Left ventricle myocardium inferior (tissue), 1 donor: ENCODE measurements around the gene SYCE3. TPM values are rescaled to one million over a fixed set of nuclear protein-coding genes. Genes with fewer than 3 reads are reported as not detected.

Experiments used
- DNase-seq: peaks from one replicate; pipeline ENCODE4 v3.0.0-alpha.2; 2020
- H3K27ac ChIP-seq: fragments of 200-600 bp; replicated peaks from 2 replicates; pipeline ENCODE4 v1.8.0; 2021
- H3K27me3 ChIP-seq: fragments of 200-600 bp; 2 replicates; pipeline ENCODE4 v1.8.0; 2021; ENCODE audit warnings: low read depth
- H3K36me3 ChIP-seq: fragments of 200-600 bp; 2 replicates; pipeline ENCODE4 v1.8.0; 2021
- H3K4me1 ChIP-seq: fragments of 200-600 bp; 2 replicates; pipeline ENCODE4 v1.8.0; 2021
- H3K4me3 ChIP-seq: fragments of 200-600 bp; 2 replicates; pipeline ENCODE4 v1.8.0; 2021; ENCODE audit warnings: mild to moderate bottlenecking, moderate library complexity
- H3K9me3 ChIP-seq: fragments of 200-600 bp; replicated peaks from 2 replicates; pipeline ENCODE4 v1.8.0; 2021
- intact Hi-C: fragments of 100-400 bp; cut with micrococcal nuclease; formaldehyde crosslinking; loops from one replicate; pipeline ENCODE4 v1.11.0; 2022
- total RNA-seq: library from RNA; stranded (reverse); fragmentation: NEBNext Ultra II Directional; extraction: Animal tissue kit (Norgen Biotek cat#: 25700); gene quantifications from one replicate; pipeline ENCODE4 v1.2.1, GENCODE V29; 2021
- TF ChIP-seq, protein P1 (sequence below): fragments of 200-600 bp; IDR thresholded peaks from 2 replicates; pipeline ENCODE4 v1.8.0; 2021; ENCODE audit warnings: antibody characterized with exemption, mild to moderate bottlenecking, borderline replicate concordance
- donor health status: DM: no; HTN: yes; CAD: no; lungs with severe emphysema.

The SYCE3 gene
- total RNA-seq, 1 donor from 2014 or later, result not detected

DNA sequence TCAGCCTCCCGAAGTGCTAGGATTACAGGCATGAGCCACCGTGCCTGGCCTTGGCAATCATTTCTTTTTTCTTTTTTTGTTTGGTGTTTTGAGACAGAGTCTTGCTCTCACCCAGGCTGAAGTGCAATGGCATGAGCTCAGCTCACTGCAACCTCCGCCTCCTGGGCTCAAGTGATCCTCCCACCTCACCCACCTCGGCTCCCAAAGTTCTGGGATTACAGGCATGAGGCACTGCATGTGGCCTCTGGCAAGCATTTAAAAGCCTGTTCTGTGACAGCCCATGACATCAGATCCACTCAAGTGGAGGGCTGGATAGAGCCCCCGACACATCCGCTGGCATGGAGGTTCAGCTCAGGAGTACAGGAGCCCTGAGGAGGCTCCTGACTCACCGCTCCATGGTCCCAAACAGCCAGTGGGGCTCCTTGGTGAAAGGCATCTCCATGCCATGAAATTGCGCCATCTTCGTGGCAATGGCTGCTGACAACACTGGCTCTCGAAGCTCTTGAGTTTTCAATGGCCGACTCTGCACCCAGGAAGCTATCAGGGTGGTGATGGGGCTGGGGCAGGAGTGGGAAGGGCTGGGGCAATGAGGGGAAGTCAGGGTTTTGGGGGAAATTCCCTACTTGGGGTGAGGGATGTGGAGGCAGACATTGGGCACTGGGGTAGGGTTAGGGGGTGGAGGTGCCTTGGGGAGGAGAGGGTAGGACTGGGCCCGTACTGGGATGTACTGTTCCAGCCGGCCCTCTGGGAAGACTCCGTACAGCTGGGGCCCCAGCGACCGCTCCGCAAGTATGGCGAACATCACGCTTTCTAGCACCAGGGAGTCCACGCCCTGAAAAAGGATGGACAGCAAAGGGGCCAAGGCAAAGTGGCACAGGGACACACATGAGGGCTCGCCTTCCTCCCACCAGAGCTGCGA lies 18.6 kb upstream of the SYCE3 start:
- TF ChIP-seq, protein P1, sequence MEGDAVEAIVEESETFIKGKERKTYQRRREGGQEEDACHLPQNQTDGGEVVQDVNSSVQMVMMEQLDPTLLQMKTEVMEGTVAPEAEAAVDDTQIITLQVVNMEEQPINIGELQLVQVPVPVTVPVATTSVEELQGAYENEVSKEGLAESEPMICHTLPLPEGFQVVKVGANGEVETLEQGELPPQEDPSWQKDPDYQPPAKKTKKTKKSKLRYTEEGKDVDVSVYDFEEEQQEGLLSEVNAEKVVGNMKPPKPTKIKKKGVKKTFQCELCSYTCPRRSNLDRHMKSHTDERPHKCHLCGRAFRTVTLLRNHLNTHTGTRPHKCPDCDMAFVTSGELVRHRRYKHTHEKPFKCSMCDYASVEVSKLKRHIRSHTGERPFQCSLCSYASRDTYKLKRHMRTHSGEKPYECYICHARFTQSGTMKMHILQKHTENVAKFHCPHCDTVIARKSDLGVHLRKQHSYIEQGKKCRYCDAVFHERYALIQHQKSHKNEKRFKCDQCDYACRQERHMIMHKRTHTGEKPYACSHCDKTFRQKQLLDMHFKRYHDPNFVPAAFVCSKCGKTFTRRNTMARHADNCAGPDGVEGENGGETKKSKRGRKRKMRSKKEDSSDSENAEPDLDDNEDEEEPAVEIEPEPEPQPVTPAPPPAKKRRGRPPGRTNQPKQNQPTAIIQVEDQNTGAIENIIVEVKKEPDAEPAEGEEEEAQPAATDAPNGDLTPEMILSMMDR, result no peak
- Histone ChIP-seq H3K27ac (peak overlapping the region; percentile 99), H3K36me3 (peaks cover 12% of the 10 kb centered on the region), H3K9me3 (no peaks in the 10 kb centered on the region), H3K4me3 (peak overlapping the region; percentile 83), H3K4me1 (peaks cover 67% of the 10 kb centered on the region), H3K27me3 (no peaks in the 10 kb centered on the region)
- intact Hi-C loops, result no loop called here
- no peak for DNase-seq

DNA sequence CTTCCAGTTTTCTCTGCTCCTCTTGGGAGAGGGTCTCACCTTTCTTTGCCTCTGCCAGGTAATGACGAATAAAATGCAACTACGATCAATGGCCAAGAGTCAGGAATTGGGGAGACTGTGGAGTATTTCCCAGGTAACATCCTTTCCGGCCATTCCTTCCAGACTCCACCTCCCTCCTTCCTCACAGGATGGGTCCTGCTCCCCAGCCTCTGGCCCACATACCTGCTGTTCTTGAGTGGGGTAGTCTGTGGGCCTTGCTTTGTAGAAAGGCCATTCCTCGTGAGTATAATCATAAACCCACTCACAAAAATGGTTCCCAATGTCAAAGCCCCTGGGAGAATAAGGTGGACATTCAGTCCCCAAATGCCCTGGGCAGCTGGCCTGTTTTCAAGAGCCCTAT lies 17.0 kb upstream of the SYCE3 start:
- Histone ChIP-seq H3K9me3 (no peaks in the 10 kb centered on the region), H3K36me3 (peaks cover 27% of the 10 kb centered on the region), H3K4me3 (no peak overlapping the region), H3K4me1 (peaks cover 80% of the 10 kb centered on the region), H3K27ac (peak overlapping the region; percentile 99), H3K27me3 (no peaks in the 10 kb centered on the region)
- no peak for DNase-seq
- intact Hi-C loops, result no loop called here
- TF ChIP-seq, protein P1, result no peak

DNA sequence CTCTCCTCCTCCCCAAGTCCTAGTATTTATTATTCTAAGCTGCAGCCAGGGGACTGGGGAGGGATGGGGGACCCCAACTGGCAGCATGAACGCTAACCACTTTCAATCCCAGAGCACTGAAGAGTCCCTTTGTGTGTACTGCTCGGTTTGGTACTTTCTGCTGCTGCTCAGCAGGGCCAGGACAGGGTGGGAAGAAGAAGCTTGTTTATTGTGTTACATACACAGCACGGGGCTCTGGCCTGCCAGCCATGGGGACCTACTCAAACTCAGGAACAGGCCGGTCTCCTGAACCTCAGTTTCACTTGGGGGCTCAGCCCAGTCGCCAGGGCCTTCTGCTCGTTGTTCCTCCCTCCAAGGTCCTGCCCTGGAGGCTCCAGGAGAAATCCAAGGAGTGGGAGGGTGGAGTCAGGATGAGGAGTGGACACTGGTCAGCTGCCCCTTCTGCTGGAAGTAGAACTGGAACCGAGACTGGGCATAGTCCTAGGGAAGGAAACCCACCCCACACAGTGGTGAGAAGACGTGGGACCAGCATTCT lies 16.1 kb upstream of the SYCE3 start:
- Histone ChIP-seq H3K27me3 (no peaks in the 10 kb centered on the region), H3K36me3 (peaks cover 34% of the 10 kb centered on the region), H3K4me3 (peak overlapping the region; percentile 73), H3K9me3 (no peaks in the 10 kb centered on the region), H3K27ac (peak overlapping the region; percentile 99), H3K4me1 (peaks cover 87% of the 10 kb centered on the region)
- TF ChIP-seq, protein P1, result no peak
- intact Hi-C loops, result no loop called here
- DNase-seq, result no peak

DNA sequence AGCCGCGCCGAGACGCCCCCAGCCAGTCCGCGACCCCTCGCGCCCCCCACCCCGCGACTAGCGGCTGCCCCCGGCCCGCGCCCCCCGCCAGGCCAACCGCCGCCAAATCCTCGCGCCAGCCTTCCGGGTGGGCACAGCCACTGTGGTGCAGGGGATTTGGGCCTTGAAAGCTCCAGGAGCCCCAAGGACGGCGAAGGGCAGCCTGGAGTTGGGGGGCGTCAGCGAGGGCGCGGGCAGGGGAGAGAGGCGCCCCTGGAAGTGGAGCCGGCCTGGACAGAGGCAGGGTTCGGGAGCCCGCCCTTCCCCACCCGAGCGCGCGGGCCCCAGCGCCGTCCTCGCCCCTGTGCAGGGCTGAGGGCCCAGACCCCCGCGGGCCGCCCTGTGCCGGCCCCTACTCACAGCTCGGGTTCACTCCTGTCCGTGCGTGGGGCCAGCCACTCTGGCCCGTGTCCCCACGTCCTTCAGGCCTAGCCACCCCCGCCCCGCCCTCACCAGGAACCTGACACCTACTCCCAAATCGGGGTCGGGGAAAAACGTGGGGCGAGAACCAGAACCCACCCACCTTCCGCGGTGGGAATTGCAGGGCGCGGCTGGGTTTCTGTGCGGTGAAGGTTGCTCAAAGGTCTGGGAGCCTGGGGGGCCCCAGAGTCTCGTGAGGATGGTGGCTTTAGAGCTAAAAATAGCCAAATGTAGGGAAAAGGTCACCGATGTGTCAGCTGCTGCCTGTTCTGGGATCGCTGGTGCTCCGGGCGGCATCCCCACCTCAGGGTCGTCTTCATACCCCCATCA lies 15.5 kb upstream of the SYCE3 start, which contains the start of gene CPT1B:
TSS of gene CPT1B (minus strand) at position 441 of the 789 bp plus-strand sequence. CDS start 512 bp downstream, outside the sequence.
- H3K4me3 ChIP-seq, result peak within 1 kb of the TSS; percentile 73
- H3K27me3 ChIP-seq, result no peaks in the 10 kb centered on the region
- TF ChIP-seq, protein P1, result peak; percentile 45
- peak; percentile 70 for DNase-seq
- peaks cover 87% of the 10 kb centered on the region for H3K4me1 ChIP-seq
- intact Hi-C loops, result no loop called here
- H3K27ac ChIP-seq, result peak within 1 kb of the TSS; percentile 99
- no peaks in the 10 kb centered on the region for H3K9me3 ChIP-seq
- peaks cover 41% of the 10 kb centered on the region for H3K36me3 ChIP-seq

DNA sequence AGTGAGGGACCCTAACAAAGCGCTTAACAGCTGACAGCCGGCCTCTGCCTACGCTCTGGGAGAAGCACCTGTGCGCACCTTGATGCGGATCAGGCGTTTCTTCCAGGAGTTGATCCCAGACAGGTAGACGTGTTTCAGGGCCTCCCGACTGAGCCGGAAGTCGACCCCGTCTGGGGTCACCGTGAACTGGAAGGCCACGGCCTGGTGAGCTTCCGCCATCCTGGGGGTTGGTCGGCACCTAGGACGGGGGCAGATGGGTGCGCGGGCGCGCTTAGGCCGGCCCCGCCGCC lies 14.9 kb upstream of the SYCE3 start:
- peak overlapping the region; percentile 99 for H3K27ac ChIP-seq

More for the DNA sequence above, 14.9 kb upstream of the SYCE3 start:
- no peak for DNase-seq
- Histone ChIP-seq H3K4me1 (peaks cover 85% of the 10 kb centered on the region), H3K4me3 (peak overlapping the region; percentile 73), H3K27me3 (no peaks in the 10 kb centered on the region), H3K9me3 (no peaks in the 10 kb centered on the region), H3K36me3 (peaks cover 46% of the 10 kb centered on the region)
- intact Hi-C loops, result no loop called here
- TF ChIP-seq, protein P1, result no peak
